ENCODE results near the gene ZFHX3. TPM values are rescaled to one million over a fixed set of nuclear protein-coding genes. Genes with fewer than 3 reads are reported as not detected.

ZFHX3 gene
- total RNA-seq, 1 experiment from 2014 or later: 1.5 TPM

DNA sequence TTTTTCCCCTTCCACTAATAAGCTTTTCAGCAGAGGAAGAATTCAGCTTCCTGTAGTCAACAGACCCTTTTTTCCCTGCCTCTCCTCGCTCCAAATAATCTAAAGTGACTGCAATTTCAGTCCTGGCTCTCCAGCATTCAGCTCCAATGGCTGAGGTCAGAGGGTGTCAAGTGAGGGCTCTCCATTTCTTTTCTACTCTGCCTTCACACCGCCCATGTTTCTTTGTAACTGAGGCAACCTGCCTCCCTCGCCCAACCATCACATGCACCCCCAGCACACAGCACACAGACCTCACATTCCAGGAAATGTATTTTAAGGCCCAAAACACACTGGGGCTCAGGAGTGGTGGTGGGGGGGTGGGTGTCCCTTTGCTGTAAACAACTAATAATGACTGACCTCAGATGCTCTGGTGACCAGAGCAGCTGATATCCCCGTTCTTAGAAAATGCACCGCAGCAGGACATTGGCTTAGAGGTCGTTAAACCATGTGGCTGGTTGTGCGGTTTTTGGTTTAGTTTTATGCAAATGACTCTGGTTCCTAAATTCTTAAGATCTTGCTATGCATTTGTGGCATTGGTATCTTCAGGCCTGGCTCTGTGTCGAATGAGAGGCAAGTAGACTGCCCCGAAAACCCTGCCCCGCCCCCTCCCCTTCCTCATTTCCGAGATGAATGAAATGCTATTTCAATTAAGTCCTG lies 203.6 kb downstream of the ZFHX3 start:
- H3K9ac ChIP-seq (ENCODE audit: extremely low read depth, insufficient read length, low read length): no peak overlapping the region
- H3T11ph ChIP-seq (ENCODE audit: low read length): no peak overlapping the region
- no peaks in the 10 kb centered on the region for H3K79me2 ChIP-seq (ENCODE audit: insufficient read depth, low read length)
- H2BK20ac ChIP-seq (ENCODE audit: low read depth, low read length, poor library complexity, severe bottlenecking): no peak overlapping the region
- H4K20me1 ChIP-seq (ENCODE audit: control insufficient read depth, insufficient read depth, insufficient read length): peaks cover 2% of the 10 kb centered on the region
- H2BK120ac ChIP-seq (ENCODE audit: low read depth, low read length, poor library complexity, severe bottlenecking): no peak overlapping the region
- no peak overlapping the region for H3K23ac ChIP-seq (ENCODE audit: insufficient read length, low read depth, low read length)
- H4K91ac ChIP-seq (ENCODE audit: insufficient read length, low read depth, low read length): no peak overlapping the region
- Mint-ChIP-seq H3K27ac (no peak overlapping the region; a peak in 1 of 7 replicates), H3K9me3 (no peaks in the 10 kb centered on the region), H3K36me3 (ENCODE audit: insufficient read depth in 1 of 3, low read depth in 3 of 3) (no peaks in the 10 kb centered on the region), H3K27me3 (ENCODE audit: low read depth) (no peaks in the 10 kb centered on the region; the same call in none of the 2 replicates), H3K4me3 (no peak overlapping the region), H3K4me1 (peaks cover 13 to 22% of the 10 kb centered on the region in 2 experiments)
- H3K27ac ChIP-seq (ENCODE audit: insufficient read length, low read depth, low read length): no peak overlapping the region
- no peak overlapping the region for H2BK12ac ChIP-seq (ENCODE audit: insufficient read length, low read depth, low read length)
- H4K8ac ChIP-seq (replicated peaks; ENCODE audit: insufficient read length, low read depth, low read length): no peak overlapping the region
- H2BK5ac ChIP-seq (ENCODE audit: insufficient read length, low read length): no peak overlapping the region
- H3K4me2 ChIP-seq (ENCODE audit: insufficient read depth, insufficient read length, low read length): no peak overlapping the region
- no peaks in the 10 kb centered on the region for H3K23me2 ChIP-seq (ENCODE audit: insufficient read length, low read depth, low read length, poor library complexity, severe bottlenecking)
- H3K56ac ChIP-seq (ENCODE audit: insufficient read length, low read depth, low read length): no peak overlapping the region
- H2AFZ ChIP-seq (ENCODE audit: low read length): no peak overlapping the region
- no peak overlapping the region for H3K4ac ChIP-seq (ENCODE audit: low read depth, low read length)
- no peak for TF ChIP-seq CTCF (conservative IDR thresholded peaks at IDR 0.05)
- H3K18ac ChIP-seq (ENCODE audit: insufficient read length, low read depth, low read length): no peak overlapping the region
- no peak overlapping the region for H3K14ac ChIP-seq (ENCODE audit: insufficient read depth, low read length)
- H3K27me3 ChIP-seq (ENCODE audit: insufficient read depth, low read length): no peaks in the 10 kb centered on the region
- no peaks in the 10 kb centered on the region for H3K9me3 ChIP-seq (ENCODE audit: control insufficient read depth, low read depth, low read length)
- DNase-seq: no peak
- H3K4me1 ChIP-seq (ENCODE audit: insufficient read depth, low read length): no peaks in the 10 kb centered on the region; the same call in 1 of the 2 replicates
- H3K79me1 ChIP-seq (ENCODE audit: insufficient read depth, low read depth, low read length, poor library complexity, severe bottlenecking): no peaks in the 10 kb centered on the region
- no peak overlapping the region for H2AK5ac ChIP-seq (ENCODE audit: insufficient read length, low read length)
- H2BK15ac ChIP-seq (ENCODE audit: low read depth, low read length): no peak overlapping the region
- WGBS (ENCODE audit: extremely low coverage, insufficient read length, low lambda C conversion rate): no CpG with 5 or more reads among the region's 11 CpGs
- no peak overlapping the region for H4K5ac ChIP-seq (ENCODE audit: insufficient read length, low read depth, low read length)

Measured in H9 (cell line).